Hepatocyte (in vitro differentiated cells): ENCODE data around the gene GNA14. TPM values are rescaled to one million over a fixed set of nuclear protein-coding genes. Genes with fewer than 3 reads are reported as not detected.

ENCODE experiments used
- DNase-seq: peaks from one replicate; pipeline ENCODE4 v3.0.0-alpha.2; 2016; ENCODE audit warnings: low spot score
- H2AFZ ChIP-seq: fragments of 200-600 bp; sonication (generic); 2 replicates; pipeline ENCODE4 v1.6.0; 2016; ENCODE audit warnings: antibody characterized with exemption, mild to moderate bottlenecking
- H3K27ac ChIP-seq: fragments of 200-600 bp; sonication (generic); 2 replicates; pipeline ENCODE4 v1.5.1; 2016; ENCODE audit warnings: mild to moderate bottlenecking
- H3K27me3 ChIP-seq: fragments of 200-600 bp; sonication (generic); 2 replicates; pipeline ENCODE4 v1.6.1; 2016
- H3K36me3 ChIP-seq: fragments of 200-600 bp; sonication (generic); replicated peaks from 2 replicates; pipeline ENCODE4 v1.5.1; 2016; ENCODE audit warnings: low read depth; ENCODE audit not compliant: insufficient read depth
- H3K4me1 ChIP-seq: fragments of 200-600 bp; sonication (generic); 2 replicates; pipeline ENCODE4 v1.5.1; 2016; ENCODE audit warnings: mild to moderate bottlenecking, moderate library complexity; ENCODE audit not compliant: insufficient read depth
- H3K4me2 ChIP-seq: fragments of 200-600 bp; sonication (generic); 2 replicates; pipeline ENCODE4 v1.6.0; 2016
- H3K4me3 ChIP-seq: fragments of 200-600 bp; sonication (generic); 2 replicates; pipeline ENCODE4 v1.5.1; 2016; ENCODE audit warnings: mild to moderate bottlenecking
- H3K79me2 ChIP-seq: fragments of 200-600 bp; sonication (generic); 2 replicates; pipeline ENCODE4 v1.6.0; 2017; ENCODE audit warnings: mild to moderate bottlenecking
- H3K9me2 ChIP-seq: fragments of 200-600 bp; sonication (generic); replicated peaks from 2 replicates; pipeline ENCODE4 v1.6.0; 2017; ENCODE audit warnings: mild to moderate bottlenecking; ENCODE audit not compliant: insufficient read depth
- H3K9me3 ChIP-seq: fragments of 200-600 bp; sonication (generic); 2 replicates; pipeline ENCODE4 v1.5.1; 2016; ENCODE audit warnings: low read depth, mild to moderate bottlenecking
- H4K20me1 ChIP-seq: fragments of 200-600 bp; sonication (generic); 2 replicates; pipeline ENCODE4 v1.6.0; 2016; ENCODE audit warnings: mild to moderate bottlenecking; ENCODE audit not compliant: insufficient read depth, poor library complexity, severe bottlenecking
- CTCF ChIP-seq: fragments of 200-600 bp; sonication (generic); IDR thresholded peaks from 2 replicates; pipeline ENCODE4 v1.5.1; 2016; ENCODE audit warnings: antibody characterized with exemption, mild to moderate bottlenecking; ENCODE audit not compliant: poor library complexity
- EZH2 ChIP-seq: fragments of 200-600 bp; sonication (generic); IDR thresholded peaks from 2 replicates; pipeline ENCODE4 v1.6.1; 2016; ENCODE audit warnings: antibody characterized with exemption, mild to moderate bottlenecking, borderline replicate concordance
- EZH2phosphoT487 ChIP-seq: fragments of 200-600 bp; sonication (generic); IDR thresholded peaks from one replicate; pipeline ENCODE4 v1.6.1; 2018; ENCODE audit warnings: antibody characterized with exemption, mild to moderate bottlenecking, low read depth, moderate library complexity; ENCODE audit not compliant: unreplicated experiment, severe bottlenecking
- WGBS: methylation state at CpG from one replicate; pipeline ENCODE4 v1.1.6; 2016; ENCODE audit warnings: low lambda C conversion rate; ENCODE audit errors: missing lambda C conversion rate; 5-methylcytosine and 5-hydroxymethylcytosine counted together
- polyA plus RNA-seq: library from polyadenylated mRNA; unstranded; fragments of >200 nt; fragmentation: Nextera tagmentation; extraction: Ambion mirVana; gene quantifications from 2 replicates; pipeline ENCODE4 v1.2.1, GENCODE V29; 2016
- total RNA-seq: library from RNA; depleted of rRNA; stranded (reverse); fragments of >200 nt; gene quantifications from 2 replicates; pipeline ENCODE4 v1.2.3, GENCODE V29; 2014

Gene GNA14
- total and polyA plus RNA-seq, 2 experiments from 2014 or later: 1.2 to 3.1 TPM

DNA sequence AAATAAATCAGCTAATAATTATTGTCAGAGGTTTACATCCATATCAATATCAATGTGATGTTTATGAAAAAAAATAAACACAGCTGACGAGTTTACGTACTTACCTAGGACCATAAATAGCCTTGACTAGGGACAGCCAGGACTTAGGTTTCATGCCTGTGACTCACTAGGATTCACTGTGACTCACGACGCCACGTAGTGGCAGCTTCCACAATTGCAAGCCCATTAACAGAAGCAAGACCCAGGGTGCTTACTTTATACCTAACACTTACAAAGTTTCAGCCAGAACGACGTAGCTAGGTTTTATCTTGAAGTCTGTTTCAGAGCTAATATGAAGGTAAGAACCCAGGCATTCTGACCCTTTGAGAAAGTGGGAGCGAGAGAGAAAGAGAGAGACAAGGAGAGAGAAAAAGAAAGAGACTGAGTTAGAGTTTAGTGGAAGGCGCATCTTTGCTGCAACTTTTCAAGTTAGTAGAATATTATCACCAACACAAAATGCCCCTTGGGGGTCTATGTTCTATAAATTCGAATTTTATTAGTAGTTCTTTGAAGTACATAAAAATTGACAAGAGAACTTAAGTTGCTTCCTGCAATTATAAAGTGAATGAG is 191.2 kb downstream of the GNA14 start:
- Histone ChIP-seq H3K4me1 (no peaks in the 10 kb centered on the region), H3K4me3 (no peak overlapping the region), H3K4me2 (no peak overlapping the region), H3K9me3 (no peaks in the 10 kb centered on the region), H3K27me3 (no peaks in the 10 kb centered on the region), H3K9me2 (no peaks in the 10 kb centered on the region), H3K36me3 (no peaks in the 10 kb centered on the region), H3K79me2 (no peaks in the 10 kb centered on the region), H2AFZ (no peak overlapping the region), H4K20me1 (no peaks in the 10 kb centered on the region), H3K27ac (no peak overlapping the region)
- TF ChIP-seq EZH2phosphoT487: no peak
- TF ChIP-seq CTCF: peak; percentile 75
- no peak for TF ChIP-seq EZH2
- WGBS: 15% methylated on average over 10 of the region's 10 CpGs
- peak; percentile 91 for DNase-seq

DNA sequence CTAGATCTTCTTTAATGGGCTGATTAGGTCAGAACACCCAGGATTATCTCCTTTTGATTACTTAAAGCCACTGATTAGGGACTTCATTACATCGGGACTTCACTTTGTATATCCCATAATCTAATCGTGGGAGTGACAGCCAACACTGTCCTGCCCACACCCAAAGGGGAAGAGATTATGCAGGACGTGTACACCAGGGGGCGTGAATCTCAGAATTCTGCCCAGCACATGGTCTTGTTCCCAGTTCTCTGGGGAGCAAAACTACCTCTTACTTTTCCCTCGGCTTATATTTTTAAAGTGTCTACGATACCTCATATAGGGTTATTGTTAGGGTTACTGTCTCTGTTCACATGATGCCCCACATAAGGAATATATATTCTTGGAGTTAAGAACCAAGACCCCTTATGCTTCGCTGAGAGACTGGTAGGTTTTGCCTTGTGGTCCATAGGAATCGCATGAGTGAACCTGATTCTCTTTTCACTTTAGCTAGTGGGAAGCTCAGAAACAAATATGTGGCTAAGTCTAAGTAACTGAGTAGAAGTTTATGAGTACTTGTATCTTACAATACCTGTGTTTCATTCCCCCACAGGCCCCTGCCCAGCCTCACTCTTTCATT is 192.7 kb downstream of the GNA14 start:
- H2AFZ ChIP-seq: no peak overlapping the region
- WGBS: 75% methylated on average over 8 of the region's 8 CpGs
- TF ChIP-seq EZH2phosphoT487: no peak
- TF ChIP-seq CTCF: peak; percentile 36

DNA sequence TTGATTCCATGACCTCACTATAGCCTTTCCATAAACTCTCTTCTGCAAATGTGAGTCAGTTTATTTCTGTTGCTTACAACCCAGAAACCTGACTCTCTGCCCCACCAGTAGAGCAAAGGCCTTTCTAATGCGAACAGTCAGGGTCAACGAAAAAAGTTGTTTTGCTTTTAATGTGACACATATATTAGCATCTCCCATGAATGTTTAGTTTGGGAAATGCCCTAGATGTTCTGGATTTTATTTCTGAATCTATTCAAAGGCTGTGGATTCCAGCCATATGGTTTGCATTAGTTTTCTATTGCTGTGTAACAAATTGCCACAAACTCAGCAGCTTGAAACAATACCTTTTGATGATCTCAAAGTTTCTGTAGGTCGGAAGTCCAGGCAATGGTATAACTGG is 193.5 kb downstream of the GNA14 start:
- Histone ChIP-seq H3K79me2 (no peaks in the 10 kb centered on the region), H3K36me3 (no peaks in the 10 kb centered on the region), H3K9me2 (no peaks in the 10 kb centered on the region), H4K20me1 (no peaks in the 10 kb centered on the region), H3K27me3 (no peaks in the 10 kb centered on the region), H3K27ac (no peak overlapping the region), H3K4me2 (no peak overlapping the region), H2AFZ (no peak overlapping the region), H3K4me3 (no peak overlapping the region), H3K9me3 (no peaks in the 10 kb centered on the region), H3K4me1 (peaks cover 7% of the 10 kb centered on the region)
- WGBS: 66% methylated on average over 3 of the region's 3 CpGs
- TF ChIP-seq EZH2: no peak
- TF ChIP-seq CTCF: no peak
- no peak for TF ChIP-seq EZH2phosphoT487
- no peak for DNase-seq

More for the DNA sequence above, 192.7 kb downstream of the GNA14 start:
- Histone ChIP-seq H4K20me1 (no peaks in the 10 kb centered on the region), H3K9me2 (no peaks in the 10 kb centered on the region), H3K4me2 (no peak overlapping the region), H3K36me3 (no peaks in the 10 kb centered on the region), H3K9me3 (no peaks in the 10 kb centered on the region), H3K27ac (no peak overlapping the region), H3K4me1 (no peaks in the 10 kb centered on the region), H3K79me2 (no peaks in the 10 kb centered on the region), H3K27me3 (no peaks in the 10 kb centered on the region), H3K4me3 (no peak overlapping the region)
- peak; percentile 36 for DNase-seq
